ENCODE results near the gene ARFIP2.

The ARFIP2 gene

DNA sequence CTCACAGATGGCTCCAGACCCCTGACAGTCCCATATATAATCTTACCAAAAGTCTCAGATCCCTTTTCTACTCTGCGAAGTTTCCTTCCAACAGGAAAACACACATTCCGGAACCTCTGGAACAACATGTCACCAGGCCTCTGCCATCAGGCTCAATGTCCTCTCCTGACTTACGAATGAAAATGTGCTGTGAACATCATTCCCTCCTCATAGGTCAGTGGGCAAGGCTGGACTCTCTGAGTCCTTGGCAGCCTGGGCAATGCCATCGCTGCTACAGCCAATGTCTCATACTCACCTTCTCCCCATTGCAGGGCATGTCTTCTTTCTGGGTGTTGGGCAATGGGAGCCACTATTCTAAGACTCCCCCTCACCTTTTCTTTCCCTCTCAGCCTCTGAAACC lies 38.7 kb downstream of the ARFIP2 start:
- TF ChIP-seq, protein P1, sequence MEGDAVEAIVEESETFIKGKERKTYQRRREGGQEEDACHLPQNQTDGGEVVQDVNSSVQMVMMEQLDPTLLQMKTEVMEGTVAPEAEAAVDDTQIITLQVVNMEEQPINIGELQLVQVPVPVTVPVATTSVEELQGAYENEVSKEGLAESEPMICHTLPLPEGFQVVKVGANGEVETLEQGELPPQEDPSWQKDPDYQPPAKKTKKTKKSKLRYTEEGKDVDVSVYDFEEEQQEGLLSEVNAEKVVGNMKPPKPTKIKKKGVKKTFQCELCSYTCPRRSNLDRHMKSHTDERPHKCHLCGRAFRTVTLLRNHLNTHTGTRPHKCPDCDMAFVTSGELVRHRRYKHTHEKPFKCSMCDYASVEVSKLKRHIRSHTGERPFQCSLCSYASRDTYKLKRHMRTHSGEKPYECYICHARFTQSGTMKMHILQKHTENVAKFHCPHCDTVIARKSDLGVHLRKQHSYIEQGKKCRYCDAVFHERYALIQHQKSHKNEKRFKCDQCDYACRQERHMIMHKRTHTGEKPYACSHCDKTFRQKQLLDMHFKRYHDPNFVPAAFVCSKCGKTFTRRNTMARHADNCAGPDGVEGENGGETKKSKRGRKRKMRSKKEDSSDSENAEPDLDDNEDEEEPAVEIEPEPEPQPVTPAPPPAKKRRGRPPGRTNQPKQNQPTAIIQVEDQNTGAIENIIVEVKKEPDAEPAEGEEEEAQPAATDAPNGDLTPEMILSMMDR (IDR thresholded peaks at IDR 0.05; ENCODE audit: extremely low read depth, missing control alignments): no peak
- DNase-seq (ENCODE audit: low spot score): no peak

DNA sequence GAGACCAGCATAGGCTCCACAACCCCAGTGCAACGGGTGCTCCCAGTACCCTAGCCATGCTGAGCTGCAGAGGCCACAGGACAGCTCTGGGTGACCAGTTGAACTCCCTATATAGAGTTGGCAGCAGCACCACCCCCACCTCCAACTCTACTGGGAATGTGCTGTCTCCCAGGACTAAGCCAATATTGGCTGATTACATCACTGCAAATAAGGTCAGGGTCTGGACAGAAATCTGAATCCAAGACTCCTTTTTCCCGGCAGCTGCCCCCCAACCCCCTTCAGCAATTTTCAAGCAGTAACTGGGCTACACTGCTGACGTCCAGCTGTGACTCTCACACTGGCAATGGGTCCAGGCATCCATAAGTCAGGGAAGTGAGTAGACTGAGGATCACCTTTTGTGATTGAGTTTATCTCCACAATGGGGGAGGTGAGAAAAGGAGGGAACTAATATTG lies 40.2 kb downstream of the ARFIP2 start, which contains the start of gene HPX:
Gene HPX (minus strand): TSS at position 82 of the 453 bp plus-strand sequence. CDS start 24 bp downstream, at position 58.
- TF ChIP-seq, protein P1 (IDR thresholded peaks at IDR 0.05; ENCODE audit: extremely low read depth, missing control alignments): no peak
- no peak for DNase-seq (ENCODE audit: low spot score)

DNA sequence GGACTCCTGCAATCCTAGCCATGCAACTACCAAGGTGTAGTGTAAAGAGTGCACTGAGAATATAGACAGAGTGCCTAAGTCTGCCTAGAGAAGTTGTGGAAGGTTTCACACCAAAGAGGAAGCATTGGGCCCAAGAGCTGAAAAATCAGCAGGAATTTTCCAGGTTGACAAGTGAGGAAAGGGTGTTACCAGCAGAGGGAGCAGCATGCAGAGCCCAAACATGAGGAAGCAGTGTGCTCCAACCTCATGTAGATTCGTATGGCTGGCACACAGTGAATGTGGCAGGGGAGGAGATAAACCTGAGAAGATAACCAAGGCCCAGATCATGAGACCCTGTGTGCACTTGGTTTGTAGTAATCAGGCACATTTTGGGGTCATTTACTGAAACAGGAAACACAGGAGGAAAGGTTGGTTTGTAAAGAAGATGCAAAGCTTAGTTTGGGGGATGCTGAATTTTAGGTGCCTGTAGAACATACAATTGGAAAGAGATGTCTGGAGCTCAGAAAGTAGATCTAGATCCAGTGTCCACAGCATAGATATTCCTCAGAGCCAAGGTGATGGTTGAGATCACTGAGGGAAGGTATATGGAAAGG lies 42.1 kb downstream of the ARFIP2 start:
- TF ChIP-seq, protein P1 (IDR thresholded peaks at IDR 0.05; ENCODE audit: extremely low read depth, missing control alignments): peak; percentile 42
- no peak for DNase-seq (ENCODE audit: low spot score)

DNA sequence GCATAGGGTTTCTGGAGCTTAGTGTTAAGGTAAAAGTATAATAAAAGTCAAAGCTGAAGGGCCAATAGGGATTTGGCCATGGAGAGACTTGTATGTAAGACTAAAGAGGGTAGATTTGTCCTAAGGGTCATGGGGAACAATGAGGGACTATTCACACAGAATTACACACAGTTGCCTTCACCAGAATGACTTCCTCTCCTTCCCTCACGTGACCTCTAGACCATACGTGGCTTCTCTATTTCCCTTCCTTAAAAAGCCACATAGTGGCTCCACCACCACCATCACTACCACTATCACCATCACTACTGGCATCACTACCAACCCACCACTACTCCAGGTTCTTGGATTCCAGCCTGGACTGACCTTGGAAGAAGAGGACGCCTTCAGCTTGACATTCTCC lies 43.1 kb downstream of the ARFIP2 start:
- TF ChIP-seq, protein P1 (IDR thresholded peaks at IDR 0.05; ENCODE audit: extremely low read depth, missing control alignments): no peak
- no peak for DNase-seq (ENCODE audit: low spot score)

DNA sequence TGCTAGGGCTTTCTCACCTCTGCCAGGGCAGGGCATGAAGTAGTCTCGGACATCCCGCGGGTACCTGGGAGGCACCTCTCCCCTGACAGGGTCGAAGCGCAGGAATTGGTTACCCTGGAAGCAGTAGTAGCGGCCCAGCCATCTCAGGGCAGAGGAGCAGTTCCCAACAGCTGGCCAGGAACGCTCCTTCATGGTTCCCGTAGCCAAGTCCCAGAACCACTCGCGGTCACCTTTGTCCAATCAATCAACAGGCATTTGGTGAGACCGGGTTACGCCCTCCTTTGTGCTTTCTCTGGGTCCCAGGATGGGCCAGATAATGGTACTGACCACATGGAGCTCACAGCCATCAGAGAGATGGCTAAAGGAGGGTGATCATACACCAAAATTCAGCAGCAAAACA lies 43.7 kb downstream of the ARFIP2 start:
- TF ChIP-seq, protein P1 (IDR thresholded peaks at IDR 0.05; ENCODE audit: extremely low read depth, missing control alignments): no peak
- DNase-seq (ENCODE audit: low spot score): no peak

DNA sequence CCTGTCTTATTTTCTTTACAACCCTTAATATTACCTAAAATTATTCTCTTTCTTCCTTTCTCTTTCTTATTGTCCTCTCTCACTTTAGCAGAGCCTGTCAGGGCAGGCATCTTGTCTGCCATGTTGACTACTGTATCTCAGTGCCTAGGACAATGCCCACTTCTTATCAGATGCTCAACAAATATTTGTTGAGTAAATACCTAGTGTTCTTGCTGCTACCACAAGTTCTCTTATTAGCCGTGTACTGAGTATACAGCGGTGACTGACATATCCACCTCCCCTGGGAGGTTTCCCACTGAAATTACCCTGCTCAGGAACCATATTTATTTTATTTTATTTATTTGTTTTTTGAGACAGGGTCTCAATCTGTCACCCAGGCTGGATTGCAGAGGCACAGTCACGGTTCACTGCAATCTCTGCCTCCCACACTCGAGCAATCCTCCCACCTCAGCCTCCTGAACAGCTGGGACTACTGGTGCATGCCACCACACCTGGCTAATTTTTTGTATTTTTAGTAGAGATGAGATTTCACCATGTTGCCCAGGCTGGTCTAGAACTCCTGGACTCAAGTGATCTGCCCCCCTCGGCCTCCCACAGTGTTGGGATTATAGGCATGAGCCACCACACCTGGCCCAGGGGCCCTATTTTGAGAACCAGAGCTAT lies 47.0 kb downstream of the ARFIP2 start:
- TF ChIP-seq, protein P1 (IDR thresholded peaks at IDR 0.05; ENCODE audit: extremely low read depth, missing control alignments): no peak
- DNase-seq (ENCODE audit: low spot score): no peak

DNA sequence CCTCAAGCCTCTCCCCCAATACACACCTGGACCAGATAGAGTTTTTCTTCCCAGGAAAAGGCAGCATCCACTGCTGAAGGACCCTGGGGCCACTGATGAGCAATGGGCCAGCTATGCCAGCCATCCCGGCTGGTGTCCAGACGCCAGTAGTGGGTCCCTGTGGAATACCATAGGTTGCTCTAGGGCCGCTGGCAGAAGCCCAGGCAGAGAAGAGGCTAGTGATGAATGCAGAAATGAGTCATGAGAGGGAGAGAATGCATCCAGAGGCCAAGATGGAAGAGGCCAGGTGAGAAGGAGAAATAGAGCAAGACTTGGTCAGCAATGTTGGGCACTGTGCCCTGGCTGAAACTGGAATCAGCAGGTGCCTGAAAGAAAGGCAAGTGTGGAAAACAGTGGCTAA lies 49.3 kb downstream of the ARFIP2 start:
- TF ChIP-seq, protein P1 (IDR thresholded peaks at IDR 0.05; ENCODE audit: extremely low read depth, missing control alignments): no peak
- DNase-seq (ENCODE audit: low spot score): no peak
